ENCODE results near the gene LIPC.

The LIPC gene

GRCh38 chr15:58538225-58538727 is 106.5 kb downstream of the LIPC start:
- no peak for DNase-seq (ENCODE audit: low read depth)

GRCh38 chr15:58538901-58539300 is 107.1 kb downstream of the LIPC start:
- no peak for DNase-seq (ENCODE audit: low read depth)

- no peak for DNase-seq (ENCODE audit: low read depth)
Measured at GRCh38 chr15:58539548-58539947, 107.8 kb downstream of the LIPC start.

GRCh38 chr15:58541410-58542087 is 109.8 kb downstream of the LIPC start:
- DNase-seq (ENCODE audit: low read depth): no peak

- DNase-seq (ENCODE audit: low read depth): no peak
Measured at GRCh38 chr15:58543664-58544335, 112.0 kb downstream of the LIPC start.

- DNase-seq (ENCODE audit: low read depth): no peak
Measured at GRCh38 chr15:58544756-58545155, 113.0 kb downstream of the LIPC start.

- DNase-seq (ENCODE audit: low read depth): peak; percentile 8
Measured at GRCh38 chr15:58545307-58546065, 113.7 kb downstream of the LIPC start.

GRCh38 chr15:58546066-58546591 is 114.3 kb downstream of the LIPC start:
- DNase-seq (ENCODE audit: low read depth): no peak

- no peak for DNase-seq (ENCODE audit: low read depth)
Measured at GRCh38 chr15:58546635-58547627, 115.1 kb downstream of the LIPC start.

- DNase-seq (ENCODE audit: low read depth): no peak
Measured at GRCh38 chr15:58547628-58548307, 116.0 kb downstream of the LIPC start.

- DNase-seq (ENCODE audit: low read depth): no peak
Measured at GRCh38 chr15:58548308-58549012, 116.7 kb downstream of the LIPC start.

GRCh38 chr15:58549013-58549784 is 117.4 kb downstream of the LIPC start:
- DNase-seq (ENCODE audit: low read depth): no peak

- DNase-seq (ENCODE audit: low read depth): no peak
Measured at GRCh38 chr15:58549785-58550074, 117.9 kb downstream of the LIPC start.

GRCh38 chr15:58551084-58551763 is 119.4 kb downstream of the LIPC start:
- no peak for DNase-seq (ENCODE audit: low read depth)

GRCh38 chr15:58551764-58552504 is 120.1 kb downstream of the LIPC start:
- DNase-seq (ENCODE audit: low read depth): no peak

- no peak for DNase-seq (ENCODE audit: low read depth)
Measured at GRCh38 chr15:58552505-58553364, 120.9 kb downstream of the LIPC start.

- DNase-seq (ENCODE audit: low read depth): no peak
Measured at GRCh38 chr15:58553365-58553918, 121.7 kb downstream of the LIPC start.
